HG02798 (cell line): ENCODE results near the gene MRAP2.
"Not testable (repeated sequence)": the region's sequence is repeated elsewhere in the genome, so short reads cannot be mapped to it uniquely, and the experiment has no call there.

Experiments
- ATAC-seq: cut with Tn5 transposase; IDR thresholded peaks from one replicate; pipeline ENCODE4 v1.9.1; 2021; ENCODE audit warnings: mild to moderate bottlenecking; ENCODE audit not compliant: unreplicated experiment, poor library complexity

MRAP2 gene

GRCh38 chr6:84027340-84028181, 6.0 kb upstream of the MRAP2 start:
- ATAC-seq: no peak

GRCh38 chr6:84028350-84028749, 5.2 kb upstream of the MRAP2 start:
- no peak for ATAC-seq

- ATAC-seq: not testable (repeated sequence)
Measured at GRCh38 chr6:84032000-84032399, 1.6 kb upstream of the MRAP2 start.

- ATAC-seq: no peak
Measured at GRCh38 chr6:84035484-84035883, 1.9 kb downstream of the MRAP2 start.

- no peak for ATAC-seq
Measured at GRCh38 chr6:84037425-84038089, 4.0 kb downstream of the MRAP2 start.

- ATAC-seq: no peak
Measured at GRCh38 chr6:84042603-84043002, 9.0 kb downstream of the MRAP2 start.

GRCh38 chr6:84043555-84043954, 10.0 kb downstream of the MRAP2 start:
- no peak for ATAC-seq

GRCh38 chr6:84046755-84047154, 13.2 kb downstream of the MRAP2 start:
- no peak for ATAC-seq

GRCh38 chr6:84048588-84048987, 15.0 kb downstream of the MRAP2 start:
- ATAC-seq: no peak

GRCh38 chr6:84050408-84050807, 16.8 kb downstream of the MRAP2 start:
- ATAC-seq: no peak

- no peak for ATAC-seq
Measured at GRCh38 chr6:84052204-84052882, 18.8 kb downstream of the MRAP2 start.

- ATAC-seq: no peak
Measured at GRCh38 chr6:84052883-84053241, 19.3 kb downstream of the MRAP2 start.

- no peak for ATAC-seq
Measured at GRCh38 chr6:84055647-84056046, 22.1 kb downstream of the MRAP2 start.

GRCh38 chr6:84057908-84058307, 24.3 kb downstream of the MRAP2 start:
- no peak for ATAC-seq

GRCh38 chr6:84059082-84059481, 25.5 kb downstream of the MRAP2 start:
- ATAC-seq: no peak

GRCh38 chr6:84061174-84061573, 27.6 kb downstream of the MRAP2 start:
- no peak for ATAC-seq

GRCh38 chr6:84061613-84062398, 28.2 kb downstream of the MRAP2 start:
- ATAC-seq: no peak

GRCh38 chr6:84062519-84063154, 29.1 kb downstream of the MRAP2 start:
- no peak for ATAC-seq

GRCh38 chr6:84065693-84066290, 32.2 kb downstream of the MRAP2 start:
- ATAC-seq: no peak

GRCh38 chr6:84066536-84066935, 33.0 kb downstream of the MRAP2 start:
- no peak for ATAC-seq
